D721Med (cell line): Measurements from ENCODE around the gene SRPX.

ENCODE experiments used
- DNase-seq: peaks from one replicate; pipeline ENCODE4 v3.0.0; 2011; ENCODE audit warnings: low spot score; ENCODE audit not compliant: insufficient read length
- FAIRE-seq: peaks from 2 replicates; lab custom pipeline; 2011; peaks lifted over from hg19 to GRCh38; lab: Jason Lieb, UNC
- CTCF ChIP-seq: IDR thresholded peaks from 2 replicates; pipeline ENCODE4 v1.5.1; 2012; ENCODE audit warnings: mild to moderate bottlenecking, control low read depth; ENCODE audit not compliant: insufficient read depth; ENCODE audit errors: missing control alignments

The SRPX gene

GRCh38 chrX:38224160-38224559 lies 3.5 kb upstream of the SRPX start:
- DNase-seq (no peak), FAIRE-seq (no peak)
- no peak for TF ChIP-seq CTCF

- no peak for DNase-seq
- no peak for FAIRE-seq
These were observed 789 bp upstream of the SRPX start for GRCh38 chrX:38221391-38221929.

GRCh38 chrX:38220024-38220414 lies 652 bp downstream of the SRPX start:
- no peak for DNase-seq
- no peak for TF ChIP-seq CTCF
- FAIRE-seq: no peak

More at GRCh38 chrX:38221391-38221929, 789 bp upstream of the SRPX start:
- TF ChIP-seq CTCF: no peak

- FAIRE-seq (no peak), DNase-seq (no peak)
- no peak for TF ChIP-seq CTCF
These were observed 4.0 kb downstream of the SRPX start for GRCh38 chrX:38216642-38217041.

- FAIRE-seq (no peak), DNase-seq (no peak)
- no peak for TF ChIP-seq CTCF
These were observed 5.8 kb downstream of the SRPX start for GRCh38 chrX:38214551-38215531.

GRCh38 chrX:38214044-38214443 lies 6.6 kb downstream of the SRPX start:
- no peak for FAIRE-seq
- DNase-seq: no peak
- no peak for TF ChIP-seq CTCF
